GM23248 (cell line): Measurements from ENCODE around the gene TBC1D1.

Source experiments
- EZH2 ChIP-seq: fragments of 200-600 bp; sonication (generic); IDR thresholded peaks from 2 replicates; pipeline ENCODE4 v1.6.1; 2018; ENCODE audit warnings: antibody characterized with exemption, mild to moderate bottlenecking; ENCODE audit not compliant: insufficient read depth, poor library complexity, severe bottlenecking
- EZH2phosphoT487 ChIP-seq: fragments of 200-600 bp; sonication (generic); IDR thresholded peaks from 2 replicates; pipeline ENCODE4 v1.6.1; 2018; ENCODE audit warnings: antibody characterized with exemption, moderate library complexity, mild to moderate bottlenecking, low read depth; ENCODE audit not compliant: insufficient read depth

DNA sequence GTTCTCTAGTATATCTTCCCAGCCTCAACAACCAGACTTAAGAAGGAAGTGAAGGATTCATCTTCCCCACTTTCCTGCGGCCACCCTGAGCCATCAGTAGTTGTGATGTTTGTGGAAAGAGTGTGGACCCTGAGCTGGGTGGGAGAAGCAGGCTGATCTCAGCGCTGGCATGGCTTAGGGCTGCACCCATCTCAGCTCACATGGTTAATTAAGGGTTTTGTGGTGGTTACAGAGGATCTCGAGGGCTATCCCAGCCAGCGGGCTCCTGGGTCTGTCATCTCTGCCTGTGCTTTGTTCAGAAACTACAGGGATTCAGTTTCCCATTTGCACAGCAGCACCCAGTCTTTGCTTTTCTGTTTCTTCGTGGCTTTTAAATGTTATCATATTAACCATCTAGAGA lies 232.7 kb downstream of the TBC1D1 start:
- TF ChIP-seq EZH2 (no peak), EZH2phosphoT487 (no peak)
